Large intestine (tissue), 3 donors: ENCODE data around the gene TNIP2. TPM values are rescaled to one million over a fixed set of nuclear protein-coding genes. Genes with fewer than 3 reads are reported as not detected.
A peak's percentile ranks its signal among the peaks of the same experiment; 100 is the strongest.

Source experiments
- DNase-seq, 2 donors: peaks; one replicate each; pipeline versions ENCODE4 v3.0.0 to v3.0.0-alpha.2; 2013
- H3K27ac ChIP-seq: one replicate; pipeline ENCODE4 v1.5.1; 2013; ENCODE audit warnings: low read length
- H3K27me3 ChIP-seq: 2 replicates; pipeline ENCODE4 v1.6.1; 2013; ENCODE audit warnings: low read length; ENCODE audit not compliant: control insufficient read depth, insufficient read depth
- H3K36me3 ChIP-seq: 2 replicates; pipeline ENCODE4 v1.6.1; 2013; ENCODE audit warnings: low read length; ENCODE audit not compliant: control insufficient read depth, insufficient read depth
- H3K4me1 ChIP-seq: one replicate; pipeline ENCODE4 v1.6.1; 2013; ENCODE audit warnings: low read length; ENCODE audit not compliant: control insufficient read depth, insufficient read depth
- H3K4me3 ChIP-seq: one replicate; pipeline ENCODE4 v1.5.1; 2013; ENCODE audit warnings: low read length
- H3K9me3 ChIP-seq: one replicate; pipeline ENCODE4 v1.6.1; 2013; ENCODE audit warnings: mild to moderate bottlenecking, low read depth, low read length, moderate library complexity; ENCODE audit not compliant: control insufficient read depth
- WGBS: methylation state at CpG from one replicate; pipeline ENCODE4 v1.1.5; 2013; ENCODE audit warnings: low lambda C conversion rate; ENCODE audit not compliant: insufficient coverage; 5-methylcytosine and 5-hydroxymethylcytosine counted together
- polyA plus RNA-seq: library from polyadenylated mRNA; unstranded; fragments of 120-200 nt; gene quantifications from one replicate; pipeline ENCODE4 v1.2.1, GENCODE V29; 2013

Gene TNIP2
- polyA plus RNA-seq, 1 donor, result 28.5 TPM

DNA sequence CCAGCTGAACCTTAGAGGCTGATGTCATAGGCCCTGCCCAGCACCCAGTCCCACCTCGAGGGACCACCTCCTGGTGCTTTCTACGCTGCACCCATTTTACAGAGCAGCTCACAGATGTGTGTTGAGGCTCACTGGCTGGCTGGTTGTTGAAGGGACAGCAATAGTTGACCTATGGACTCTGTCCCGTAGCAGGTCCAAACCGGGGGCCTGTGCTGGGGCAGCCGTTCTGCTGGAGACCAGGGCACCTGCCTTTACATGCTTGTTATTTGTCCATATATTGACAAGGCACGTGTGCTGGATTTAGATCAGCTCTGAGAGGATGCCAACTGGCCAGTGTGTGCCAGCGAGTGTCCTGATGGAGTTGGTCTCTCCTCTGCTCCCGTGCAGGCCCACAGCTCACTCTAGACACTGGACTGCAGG, 58.1 kb downstream of the TNIP2 start:
- no CpG with 5 or more reads among the region's 8 CpGs for WGBS
- peaks cover 77% of the 10 kb centered on the region for H3K36me3 ChIP-seq

DNA sequence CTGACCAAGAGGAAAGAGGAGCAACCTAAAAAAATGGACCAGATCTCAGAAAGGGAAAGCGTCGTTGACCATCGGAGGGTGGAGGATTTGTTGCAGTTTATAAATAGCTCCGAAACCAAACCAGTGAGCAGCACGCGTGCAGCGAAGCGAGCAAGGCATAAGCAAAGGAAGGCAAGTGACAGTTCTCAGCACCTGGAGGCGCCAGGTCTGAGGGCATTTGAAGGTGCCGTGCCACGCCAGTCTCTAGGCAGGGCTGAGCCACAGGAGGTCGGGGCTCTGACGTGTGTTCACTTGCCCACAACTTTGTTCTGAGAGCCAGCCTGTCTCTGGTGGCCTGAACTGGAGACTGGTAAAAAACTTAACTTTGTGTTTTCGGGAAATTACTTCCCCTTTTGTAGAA, 59.7 kb downstream of the TNIP2 start:
- Histone ChIP-seq H3K36me3 (peaks cover 77% of the 10 kb centered on the region), H3K9me3 (no peaks in the 10 kb centered on the region), H3K4me3 (no peak overlapping the region), H3K4me1 (peaks cover 8% of the 10 kb centered on the region), H3K27me3 (no peaks in the 10 kb centered on the region), H3K27ac (no peak overlapping the region)
- no CpG with 5 or more reads among the region's 14 CpGs for WGBS
- no peak for DNase-seq

More for the DNA sequence above, 58.1 kb downstream of the TNIP2 start:
- Histone ChIP-seq H3K27ac (no peak overlapping the region), H3K27me3 (no peaks in the 10 kb centered on the region), H3K9me3 (no peaks in the 10 kb centered on the region), H3K4me1 (peaks cover 8% of the 10 kb centered on the region), H3K4me3 (no peak overlapping the region)
- DNase-seq, result peak in 1 of 2 donors; percentile 30

DNA sequence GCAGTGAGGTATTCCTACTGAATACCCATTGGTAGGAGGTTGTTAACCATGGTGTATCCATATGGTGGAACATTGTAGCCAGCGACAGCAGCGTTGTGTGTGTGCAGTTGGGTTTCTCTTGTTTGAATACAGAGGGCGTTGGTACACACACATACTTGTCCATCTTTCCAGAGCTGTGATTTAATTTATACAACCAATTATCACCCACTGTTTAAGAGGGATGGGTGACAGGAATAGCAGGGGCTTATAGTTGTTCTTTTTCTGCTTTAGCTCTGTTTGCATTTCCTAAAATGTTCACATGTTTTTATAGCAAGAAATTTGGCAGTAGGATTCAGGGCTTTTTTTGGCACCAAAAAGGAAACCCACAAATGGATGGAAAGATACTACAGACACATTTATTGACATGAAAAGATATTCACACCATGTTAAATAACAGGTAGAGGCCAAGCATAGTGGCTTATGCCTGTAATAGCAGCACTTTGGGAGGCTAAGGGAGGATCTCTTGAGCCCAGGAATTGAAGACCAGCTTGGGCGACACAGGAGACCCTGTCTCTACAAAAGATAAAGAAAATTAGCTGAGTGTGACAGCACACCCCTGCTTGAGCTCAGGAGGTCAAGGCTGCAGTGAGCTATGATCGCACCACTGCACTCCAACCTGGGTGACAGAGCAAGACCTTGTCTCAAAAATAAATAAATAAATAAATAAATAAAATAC, 60.6 kb downstream of the TNIP2 start:
- Histone ChIP-seq H3K27me3 (no peaks in the 10 kb centered on the region), H3K4me3 (no peak overlapping the region), H3K36me3 (peaks cover 82% of the 10 kb centered on the region), H3K27ac (no peak overlapping the region), H3K9me3 (no peaks in the 10 kb centered on the region), H3K4me1 (peaks cover 8% of the 10 kb centered on the region)
- no CpG with 5 or more reads among the region's 5 CpGs for WGBS
- no peak for DNase-seq

DNA sequence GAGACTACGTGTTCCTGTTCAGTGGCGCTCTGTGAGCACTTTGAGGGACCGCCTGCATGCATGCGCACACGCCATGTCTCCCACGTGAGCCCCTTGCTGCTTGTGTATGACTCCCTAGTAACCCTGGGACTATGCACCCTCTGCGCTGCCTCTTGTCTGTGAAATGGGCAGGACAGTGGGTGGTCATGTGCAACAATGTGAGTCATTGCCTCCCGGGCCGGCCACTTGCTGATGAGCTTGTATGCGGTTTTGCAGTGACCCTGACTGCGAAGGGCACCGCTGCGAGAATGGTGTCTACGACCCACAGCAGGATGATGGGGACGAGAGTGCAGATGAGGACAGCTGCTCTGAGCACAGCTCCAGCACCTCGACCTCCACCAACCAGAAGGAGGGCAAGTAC, 61.4 kb downstream of the TNIP2 start:
- WGBS, result no CpG with 5 or more reads among the region's 16 CpGs
- Histone ChIP-seq H3K9me3 (no peaks in the 10 kb centered on the region), H3K27me3 (no peaks in the 10 kb centered on the region), H3K27ac (no peak overlapping the region), H3K36me3 (peaks cover 82% of the 10 kb centered on the region), H3K4me3 (no peak overlapping the region), H3K4me1 (peaks cover 8% of the 10 kb centered on the region)
- no peak for DNase-seq

DNA sequence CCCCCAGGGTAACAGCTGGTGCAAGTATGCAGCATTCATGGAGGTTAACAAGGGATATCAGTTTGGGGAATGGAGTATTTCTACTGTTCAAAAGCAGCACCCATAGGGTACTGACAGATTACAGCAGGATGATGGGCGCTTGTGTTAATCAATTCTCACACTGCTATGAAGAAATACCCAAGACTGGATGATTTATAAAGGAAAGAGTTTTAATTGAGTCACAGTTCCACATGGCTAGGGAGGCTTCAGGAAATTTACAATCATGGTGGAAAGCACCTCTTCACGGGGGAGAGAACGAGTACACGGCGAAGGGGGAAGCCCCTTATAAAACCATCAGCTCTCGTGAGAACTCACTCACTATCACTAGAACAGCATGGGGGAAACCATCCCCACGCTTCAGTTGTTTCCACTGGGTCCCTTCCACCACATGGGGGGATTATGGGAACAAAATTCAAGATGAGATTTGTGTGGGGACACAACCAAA, 64.1 kb downstream of the TNIP2 start:
- 100% methylated on average over 1 of the region's 7 CpGs for WGBS
- Histone ChIP-seq H3K36me3 (peaks cover 76% of the 10 kb centered on the region), H3K27ac (no peak overlapping the region)

More for the DNA sequence above, 64.1 kb downstream of the TNIP2 start:
- no peaks in the 10 kb centered on the region for H3K27me3 ChIP-seq
- no peak overlapping the region for H3K4me3 ChIP-seq
- H3K9me3 ChIP-seq, result no peaks in the 10 kb centered on the region
- H3K4me1 ChIP-seq, result peaks cover 4% of the 10 kb centered on the region
- no peak for DNase-seq

Other genes starting within 250 kb of the TNIP2 start
- gene FAM193A, start 219.7 kb downstream of the TNIP2 start, polyA plus RNA-seq, result 20.4 TPM
- 45.9 TPM for gene SH3BP2, start 36.7 kb upstream of the TNIP2 start, polyA plus RNA-seq
- 183 TPM for gene ADD1, start 87.5 kb upstream of the TNIP2 start, polyA plus RNA-seq
- 25.6 TPM for gene NOP14, start 207.1 kb upstream of the TNIP2 start, polyA plus RNA-seq
- gene GRK4, start 207.2 kb upstream of the TNIP2 start, polyA plus RNA-seq, result 5.5 TPM